Vagina (tissue), 2 donors: Measurements from ENCODE around the gene LRP2. TPM values are rescaled to one million over a fixed set of nuclear protein-coding genes. Genes with fewer than 3 reads are reported as not detected.

ENCODE experiments used
- DNase-seq, 2 donors: peaks; one replicate each; pipeline ENCODE4 v3.0.0-alpha.2; 2017; ENCODE audit errors: extremely low spot score in 2 of 2
- H3K27ac ChIP-seq: fragments of 200-600 bp; sonication (generic); one replicate; pipeline ENCODE4 v1.5.1; 2019
- H3K27me3 ChIP-seq: fragments of 200-600 bp; sonication (generic); one replicate; pipeline ENCODE4 v1.5.1; 2019
- H3K36me3 ChIP-seq, 2 donors: fragments of 200-600 bp; sonication (generic); one replicate each; pipeline ENCODE4 v1.5.1; 2017 to 2019
- H3K4me1 ChIP-seq: fragments of 200-600 bp; sonication (generic); one replicate; pipeline ENCODE4 v1.5.1; 2019
- H3K4me3 ChIP-seq, 2 donors: fragments of 200-600 bp; sonication (generic); 1 replicate in 1 of 2; 2 replicates in 1 of 2; pipeline ENCODE4 v1.5.1; 2016 to 2019
- H3K9me3 ChIP-seq: fragments of 200-600 bp; sonication (generic); one replicate; pipeline ENCODE4 v1.5.1; 2019
- POLR2A ChIP-seq, 2 donors: fragments of 450-650 bp; IDR thresholded peaks; one replicate each; pipeline ENCODE4 v1.6.1; 2017; ENCODE audit warnings: antibody characterized with exemption in 2 of 2, mild to moderate bottlenecking in 2 of 2, moderate library complexity in 2 of 2
- POLR2AphosphoS5 ChIP-seq, 2 donors: sonication (generic); formaldehyde crosslinking; IDR thresholded peaks; one replicate each; pipeline ENCODE4 v1.9.0; 2017; ENCODE audit warnings: antibody characterized with exemption in 2 of 2, mild to moderate bottlenecking in 2 of 2, low read depth in 1 of 2; ENCODE audit not compliant: insufficient read depth in 1 of 2
- intact Hi-C: fragments of 100-400 bp; cut with DNase I; formaldehyde crosslinking; loops from one replicate; pipeline ENCODE4 v1.15.1; 2023
- total RNA-seq: library from RNA; depleted of rRNA; stranded (reverse); fragments of >200 nt; gene quantifications from one replicate; pipeline ENCODE4 v1.2.3, GENCODE V29; 2016
- TF ChIP-seq, protein P1 (sequence below), 3 experiments: fragments of 450-650 bp in 2 of 3; fragments of 200-600 bp in 1 of 3; sonication (generic) in 1 of 3; IDR thresholded peaks; one replicate each; pipeline ENCODE4 v1.5.1; 2017 to 2019; ENCODE audit warnings: antibody characterized with exemption in 3 of 3, mild to moderate bottlenecking in 2 of 3, moderate library complexity in 2 of 3

Gene LRP2
- total RNA-seq, 1 donor from 2014 or later: not detected

GRCh38 chr2:169118060-169118459 is 244.3 kb downstream of the LRP2 start:
- H3K4me3 ChIP-seq: no peak overlapping the region
- no peak for DNase-seq
- no peaks in the 10 kb centered on the region for H3K9me3 ChIP-seq
- no peak overlapping the region for H3K27ac ChIP-seq
- TF ChIP-seq POLR2A (IDR thresholded peaks at IDR 0.05): no peak
- TF ChIP-seq POLR2AphosphoS5 (IDR thresholded peaks at IDR 0.05; ENCODE audit: insufficient read depth in 1 of 2, low read depth in 1 of 2): no peak
- TF ChIP-seq, protein P1, sequence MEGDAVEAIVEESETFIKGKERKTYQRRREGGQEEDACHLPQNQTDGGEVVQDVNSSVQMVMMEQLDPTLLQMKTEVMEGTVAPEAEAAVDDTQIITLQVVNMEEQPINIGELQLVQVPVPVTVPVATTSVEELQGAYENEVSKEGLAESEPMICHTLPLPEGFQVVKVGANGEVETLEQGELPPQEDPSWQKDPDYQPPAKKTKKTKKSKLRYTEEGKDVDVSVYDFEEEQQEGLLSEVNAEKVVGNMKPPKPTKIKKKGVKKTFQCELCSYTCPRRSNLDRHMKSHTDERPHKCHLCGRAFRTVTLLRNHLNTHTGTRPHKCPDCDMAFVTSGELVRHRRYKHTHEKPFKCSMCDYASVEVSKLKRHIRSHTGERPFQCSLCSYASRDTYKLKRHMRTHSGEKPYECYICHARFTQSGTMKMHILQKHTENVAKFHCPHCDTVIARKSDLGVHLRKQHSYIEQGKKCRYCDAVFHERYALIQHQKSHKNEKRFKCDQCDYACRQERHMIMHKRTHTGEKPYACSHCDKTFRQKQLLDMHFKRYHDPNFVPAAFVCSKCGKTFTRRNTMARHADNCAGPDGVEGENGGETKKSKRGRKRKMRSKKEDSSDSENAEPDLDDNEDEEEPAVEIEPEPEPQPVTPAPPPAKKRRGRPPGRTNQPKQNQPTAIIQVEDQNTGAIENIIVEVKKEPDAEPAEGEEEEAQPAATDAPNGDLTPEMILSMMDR (IDR thresholded peaks at IDR 0.05): no peak
- no peaks in the 10 kb centered on the region for H3K36me3 ChIP-seq
- no peaks in the 10 kb centered on the region for H3K4me1 ChIP-seq
- intact Hi-C loops: no loop called here
- H3K27me3 ChIP-seq: no peaks in the 10 kb centered on the region

DNA sequence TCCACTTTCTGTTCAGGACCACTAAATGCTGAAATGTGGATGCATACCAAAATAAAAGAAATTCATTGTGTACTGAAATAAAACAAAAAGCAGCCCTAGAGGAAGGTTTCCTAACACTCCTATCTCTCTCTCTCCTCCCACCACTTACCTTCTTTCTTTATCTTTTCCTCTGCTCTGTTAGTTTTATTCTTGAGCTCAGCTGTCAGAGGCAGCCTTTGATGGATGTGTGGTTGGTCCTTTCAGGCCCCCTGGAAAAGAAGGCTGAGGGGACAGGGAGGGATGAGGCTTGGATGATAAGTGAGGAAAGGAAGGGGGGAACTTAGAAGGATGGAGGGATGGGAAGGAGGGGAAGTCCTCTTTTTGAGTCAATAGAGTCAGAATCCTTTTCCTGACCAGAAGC is 245.3 kb downstream of the LRP2 start:
- no peak overlapping the region for H3K4me3 ChIP-seq
- H3K9me3 ChIP-seq: no peaks in the 10 kb centered on the region
- H3K36me3 ChIP-seq: no peaks in the 10 kb centered on the region
- no peak overlapping the region for H3K27ac ChIP-seq
- no peaks in the 10 kb centered on the region for H3K27me3 ChIP-seq
- intact Hi-C loops: no loop called here
- TF ChIP-seq POLR2AphosphoS5 (IDR thresholded peaks at IDR 0.05; ENCODE audit: insufficient read depth in 1 of 2, low read depth in 1 of 2) (no peak), POLR2A (IDR thresholded peaks at IDR 0.05) (no peak)
- TF ChIP-seq, protein P1 (IDR thresholded peaks at IDR 0.05): no peak
- no peak for DNase-seq
- no peaks in the 10 kb centered on the region for H3K4me1 ChIP-seq

DNA sequence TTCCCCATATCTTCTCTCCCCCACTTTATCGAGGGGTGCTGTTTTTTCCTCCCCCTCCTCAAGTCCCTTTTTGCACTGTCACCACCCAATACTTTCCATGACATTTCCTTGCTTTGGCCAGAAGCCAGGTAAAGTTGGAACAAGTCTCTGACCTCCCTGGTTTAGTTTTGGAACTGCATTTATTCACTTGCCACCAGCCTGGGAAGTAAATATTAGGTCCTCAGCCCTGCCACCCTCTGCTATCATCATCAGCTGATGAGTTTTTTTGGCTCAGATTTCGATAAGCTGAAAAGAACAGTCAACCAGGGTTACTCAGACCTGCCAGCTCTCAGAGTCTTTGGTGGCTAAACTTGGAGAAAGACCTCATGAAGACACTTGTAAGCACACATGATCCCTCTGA is 246.0 kb downstream of the LRP2 start:
- intact Hi-C loops: no loop called here
- H3K27ac ChIP-seq: no peak overlapping the region
- no peaks in the 10 kb centered on the region for H3K36me3 ChIP-seq
- no peaks in the 10 kb centered on the region for H3K27me3 ChIP-seq
- DNase-seq: no peak
- TF ChIP-seq, protein P1 (IDR thresholded peaks at IDR 0.05): no peak
- TF ChIP-seq POLR2AphosphoS5 (IDR thresholded peaks at IDR 0.05; ENCODE audit: insufficient read depth in 1 of 2, low read depth in 1 of 2) (no peak), POLR2A (IDR thresholded peaks at IDR 0.05) (no peak)
- no peaks in the 10 kb centered on the region for H3K9me3 ChIP-seq
- H3K4me3 ChIP-seq: no peak overlapping the region
- no peaks in the 10 kb centered on the region for H3K4me1 ChIP-seq

GRCh38 chr2:169114056-169114455 is 248.3 kb downstream of the LRP2 start:
- Histone ChIP-seq H3K36me3 (no peaks in the 10 kb centered on the region), H3K4me3 (no peak overlapping the region), H3K9me3 (no peaks in the 10 kb centered on the region), H3K4me1 (peaks cover 11% of the 10 kb centered on the region), H3K27me3 (no peaks in the 10 kb centered on the region), H3K27ac (no peak overlapping the region)
- TF ChIP-seq POLR2AphosphoS5 (IDR thresholded peaks at IDR 0.05; ENCODE audit: insufficient read depth in 1 of 2, low read depth in 1 of 2): no peak
- TF ChIP-seq, protein P1 (IDR thresholded peaks at IDR 0.05): no peak
- no peak for TF ChIP-seq POLR2A (IDR thresholded peaks at IDR 0.05)
- no peak for DNase-seq
- intact Hi-C loops: no loop called here

- Histone ChIP-seq H3K9me3 (no peaks in the 10 kb centered on the region), H3K36me3 (no peaks in the 10 kb centered on the region), H3K27ac (no peak overlapping the region), H3K27me3 (no peaks in the 10 kb centered on the region), H3K4me3 (no peak overlapping the region), H3K4me1 (peaks cover 11% of the 10 kb centered on the region)
- TF ChIP-seq, protein P1 (IDR thresholded peaks at IDR 0.05): no peak
- TF ChIP-seq POLR2A (IDR thresholded peaks at IDR 0.05) (no peak), POLR2AphosphoS5 (IDR thresholded peaks at IDR 0.05; ENCODE audit: insufficient read depth in 1 of 2, low read depth in 1 of 2) (no peak)
- intact Hi-C loops: no loop called here
- no peak for DNase-seq
Observed at GRCh38 chr2:169112841-169113240, 249.5 kb downstream of the LRP2 start.
